ENCODE data around the gene CCDC146. TPM values are rescaled to one million over a fixed set of nuclear protein-coding genes. Genes with fewer than 3 reads are reported as not detected.

Gene CCDC146
- total and polyA plus RNA-seq, 10 of the 15 experiments (the other 5 are each of a cell fraction or from before 2014, with no cell fraction given), result 0.28 to 5.3 (median 1.3) TPM

GRCh38 chr7:77248154-77248553, 125.7 kb downstream of the CCDC146 start (continued):
- TF ChIP-seq REST (IDR thresholded peaks at IDR 0.05; ENCODE audit: low read depth, low read length) (no peak), CREB1 (IDR thresholded peaks at IDR 0.05; ENCODE audit: low read depth) (no peak)

GRCh38 chr7:77252506-77252905, 130.1 kb downstream of the CCDC146 start:
- no peak overlapping the region for H3K4me2 ChIP-seq (ENCODE audit: control insufficient read depth, insufficient read depth)
- ChIA-PET SMC1A (ENCODE audit: uncharacterized antibody, unreplicated experiment) (interaction anchor here (1.1 to 3.2 kb wide), 5 partner anchors 16 to 82 kb away, joined by 3 to 16 read pairs (median 5); no protein-coding TSS in a partner anchor), RAD21 (ENCODE audit: unreplicated experiment) (interaction anchor here (1.3 to 1.7 kb wide), 2 partner anchors 79 to 130 kb away, joined by 4 to 5 read pairs; partner anchors contain the start of gene CCDC146), POLR2A (no interaction called here), CTCF (interaction anchor here (1.4 to 4.5 kb wide), 2 partner anchors 10 to 80 kb away, joined by 3 to 27 read pairs; no protein-coding TSS in a partner anchor)
- H3K4me3 ChIP-seq, result no peak overlapping the region
- ATAC-seq, result no peak
- BruUV-seq (replicated peaks), result no TSS peak
- H3K9me3 ChIP-seq (replicated peaks; ENCODE audit: control insufficient read depth, insufficient read depth, low read length), result no peaks in the 10 kb centered on the region
- no peak overlapping the region for H3K9ac ChIP-seq (ENCODE audit: control insufficient read depth, insufficient read depth, low read length)
- H3K27me3 ChIP-seq (replicated peaks in 1 of 2; ENCODE audit: control insufficient read depth in 2 of 2, insufficient read depth in 2 of 2, low read length in 1 of 2), result no peaks in the 10 kb centered on the region
- no peaks in the 10 kb centered on the region for H4K20me1 ChIP-seq (ENCODE audit: control insufficient read depth, insufficient read depth)
- intact Hi-C loops (cut with micrococcal nuclease; ENCODE audit: unreplicated experiment) (no loop called here), in situ Hi-C loops (cut with MboI) (no loop called here)
- no peaks in the 10 kb centered on the region for H3K79me2 ChIP-seq (ENCODE audit: control insufficient read depth, insufficient read depth, low read length)
- 87% methylated on average over 5 of the region's 5 CpGs for WGBS (ENCODE audit: insufficient coverage, insufficient replicate concordance, low lambda C conversion rate, missing lambda C conversion rate)
- no peak overlapping the region for H3K27ac ChIP-seq (ENCODE audit: control insufficient read depth, insufficient read depth)
- no peak for DNase-seq (ENCODE audit: low read depth, low spot score)
- H2AFZ ChIP-seq (ENCODE audit: control insufficient read depth, low read depth, low read length), result no peak overlapping the region
- no peaks in the 10 kb centered on the region for H3K36me3 ChIP-seq (ENCODE audit: control insufficient read depth in 2 of 2, insufficient read depth in 2 of 2, low read length in 1 of 2)
- no peaks in the 10 kb centered on the region for H3K4me1 ChIP-seq (ENCODE audit: control insufficient read depth, insufficient read depth, low read length)
- FAIRE-seq, result no peak
- TF ChIP-seq TBL1XR1 (IDR thresholded peaks at IDR 0.05; ENCODE audit: low read depth, low read length) (no peak), CUX1 (IDR thresholded peaks at IDR 0.05; ENCODE audit: insufficient replicate concordance, low read depth, low read length) (no peak), CHD1 (IDR thresholded peaks at IDR 0.05; ENCODE audit: low read depth, low read length) (no peak), NR2F1 (conservative IDR thresholded peaks at IDR 0.05) (no peak), MYB (IDR thresholded peaks at IDR 0.05; ENCODE audit: borderline replicate concordance, low read depth, low read length) (no peak), ZBTB4 (CRISPR knock-in tag; IDR thresholded peaks at IDR 0.05) (no peak), EGR1 (IDR thresholded peaks at IDR 0.05; ENCODE audit: borderline replicate concordance in 1 of 2, low read depth in 2 of 2, low read length in 2 of 2) (no peak), EED (IDR thresholded peaks at IDR 0.05; ENCODE audit: low read depth) (no peak), ESRRA (IDR thresholded peaks at IDR 0.05; ENCODE audit: low read length) (no peak)

Data from GM12878 (cell line).